IMR-90 (cell line): Measurements from ENCODE around the gene COL28A1. TPM values are rescaled to one million over a fixed set of nuclear protein-coding genes. Genes with fewer than 3 reads are reported as not detected.

ENCODE experiments used
- ATAC-seq: fragments of 200-7000 bp; cut with Tn5 transposase; 2 replicates; pipeline ENCODE4 v1.9.1; 2020; ENCODE audit warnings: low read depth, mild to moderate bottlenecking, moderate library complexity
- BruUV-seq: library from RNA; stranded (reverse); fragments of 400-500 nt; replicated peaks from 2 replicates; lab custom pipeline; 2021; lab: Mats Ljungman, UMichigan
- CTCF ChIA-PET: fragments of 300-600 bp; formaldehyde crosslinking; extraction: SDS; loops from one replicate; lab custom pipeline; 2021; ENCODE audit warnings: antibody characterized with exemption; lab: Yijun Ruan, JAX
- POLR2A ChIA-PET: fragments of 300-600 bp; sonication (Branson Sonifier 250); formaldehyde crosslinking; loops from one replicate; lab custom pipeline; 2022; ENCODE audit warnings: antibody characterized with exemption; ENCODE audit not compliant: unreplicated experiment; lab: Charles Lee
- DNase-seq: peaks from one replicate; pipeline ENCODE4 v3.0.0; 2013
- H2AFZ ChIP-seq: replicated peaks from 2 replicates; pipeline ENCODE3; 2013; ENCODE audit warnings: low read length, mild to moderate bottlenecking; ENCODE audit not compliant: poor library complexity
- H2AK5ac ChIP-seq: 2 replicates; pipeline ENCODE4 v1.6.1; 2013; ENCODE audit warnings: low read depth, low read length, inconsistent platforms
- H2AK9ac ChIP-seq: replicated peaks from 2 replicates; pipeline ENCODE3; 2013; ENCODE audit warnings: mild to moderate bottlenecking, low read depth, low read length, moderate library complexity; ENCODE audit not compliant: poor library complexity
- H2BK120ac ChIP-seq: 2 replicates; pipeline ENCODE4 v1.6.1; 2013; ENCODE audit warnings: low read depth, low read length, inconsistent platforms
- H2BK15ac ChIP-seq: 3 replicates; pipeline ENCODE4 v1.6.1; 2013; ENCODE audit warnings: low read depth, low read length, inconsistent platforms
- H2BK20ac ChIP-seq: 2 replicates; pipeline ENCODE4 v1.6.1; 2013; ENCODE audit warnings: low read depth, mild to moderate bottlenecking, inconsistent platforms, low read length, moderate library complexity
- H2BK5ac ChIP-seq: 2 replicates; pipeline ENCODE4 v1.6.1; 2013; ENCODE audit warnings: mild to moderate bottlenecking, low read depth, low read length, inconsistent platforms; ENCODE audit not compliant: poor library complexity, severe bottlenecking
- H3K14ac ChIP-seq: replicated peaks from 2 replicates; pipeline ENCODE4 v1.6.1; 2013; ENCODE audit warnings: low read depth, low read length, inconsistent platforms
- H3K18ac ChIP-seq: 2 replicates; pipeline ENCODE4 v1.6.1; 2013; ENCODE audit warnings: low read depth, low read length, control low read depth
- H3K23ac ChIP-seq: 2 replicates; pipeline ENCODE4 v1.6.1; 2013; ENCODE audit warnings: low read depth, low read length, inconsistent platforms
- H3K27ac ChIP-seq: 2 replicates; pipeline ENCODE4 v1.5.1; 2013; ENCODE audit warnings: mild to moderate bottlenecking, control low read depth, low read length; ENCODE audit not compliant: insufficient read depth
- H3K27me3 ChIP-seq: 2 replicates; pipeline ENCODE4 v1.6.1; 2013; ENCODE audit warnings: low read length; ENCODE audit not compliant: control insufficient read depth, insufficient read depth
- H3K36me3 ChIP-seq: 2 replicates; pipeline ENCODE4 v1.6.1; 2013; ENCODE audit warnings: low read length, mixed read lengths; ENCODE audit not compliant: control insufficient read depth, insufficient read depth
- H3K4ac ChIP-seq: 2 replicates; pipeline ENCODE4 v1.6.1; 2013; ENCODE audit warnings: low read depth, low read length, inconsistent platforms
- H3K4me1 ChIP-seq: 2 replicates; pipeline ENCODE4 v1.6.1; 2013; ENCODE audit warnings: low read length, mixed read lengths; ENCODE audit not compliant: control insufficient read depth, insufficient read depth
- H3K4me2 ChIP-seq: 2 replicates; pipeline ENCODE4 v1.6.1; 2013; ENCODE audit warnings: low read depth, mild to moderate bottlenecking, control low read depth, low read length, moderate library complexity
- H3K4me3 ChIP-seq: 2 replicates; pipeline ENCODE4 v1.5.1; 2013; ENCODE audit warnings: low read depth, mild to moderate bottlenecking, control low read depth, low read length, moderate library complexity; ENCODE audit not compliant: insufficient read depth
- H3K56ac ChIP-seq: 2 replicates; pipeline ENCODE4 v1.6.1; 2013; ENCODE audit warnings: low read length, inconsistent platforms; ENCODE audit not compliant: insufficient read depth; ENCODE audit errors: extremely low read depth
- H3K79me1 ChIP-seq, 2 experiments: 2 replicates each; pipeline ENCODE4 v1.6.1; 2013; ENCODE audit warnings: low read length in 2 of 2, inconsistent platforms in 1 of 2, low read depth in 1 of 2
- H3K9ac ChIP-seq: 2 replicates; pipeline ENCODE4 v1.6.1; 2013; ENCODE audit warnings: low read depth, low read length, control low read depth
- H3K9me1 ChIP-seq: 2 replicates; pipeline ENCODE4 v1.6.1; 2013; ENCODE audit warnings: low read length, inconsistent platforms; ENCODE audit not compliant: insufficient read depth
- H3K9me3 ChIP-seq: 2 replicates; pipeline ENCODE4 v1.6.1; 2013; ENCODE audit warnings: low read length; ENCODE audit not compliant: control insufficient read depth, insufficient read depth
- H4K20me1 ChIP-seq: 2 replicates; pipeline ENCODE4 v1.6.1; 2013; ENCODE audit warnings: low read length, inconsistent platforms; ENCODE audit not compliant: insufficient read depth
- H4K5ac ChIP-seq: 2 replicates; pipeline ENCODE4 v1.6.1; 2013; ENCODE audit warnings: mild to moderate bottlenecking, low read depth, low read length, control low read depth
- H4K8ac ChIP-seq, 2 experiments: 2 replicates each; pipeline ENCODE4 v1.6.1; 2013; ENCODE audit warnings: low read depth in 2 of 2, low read length in 2 of 2, control low read depth in 1 of 2, inconsistent platforms in 1 of 2
- H4K91ac ChIP-seq: 2 replicates; pipeline ENCODE4 v1.6.1; 2013; ENCODE audit warnings: low read depth, low read length, inconsistent platforms; ENCODE audit not compliant: insufficient read depth
- BHLHE40 ChIP-seq: fragments of 150-350 bp; IDR thresholded peaks from 2 replicates; pipeline ENCODE4 v1.6.1; 2016; ENCODE audit warnings: mild to moderate bottlenecking, low read depth, low read length
- FOS ChIP-seq: fragments of 150-350 bp; IDR thresholded peaks from 2 replicates; pipeline ENCODE4 v1.6.1; 2016; ENCODE audit warnings: low read depth, low read length
- MAZ ChIP-seq: IDR thresholded peaks from 2 replicates; pipeline ENCODE4 v1.6.1; 2012; ENCODE audit warnings: low read depth, mild to moderate bottlenecking, low read length, improper control_type of control experiment, moderate library complexity, borderline replicate concordance
- MXI1 ChIP-seq: IDR thresholded peaks from 2 replicates; pipeline ENCODE4 v1.6.1; 2012; ENCODE audit warnings: low read depth, mild to moderate bottlenecking, low read length, moderate library complexity, borderline replicate concordance
- NFE2L2 ChIP-seq: fragments of 150-350 bp; IDR thresholded peaks from 2 replicates; pipeline ENCODE4 v1.6.1; 2016; ENCODE audit warnings: low read depth, mild to moderate bottlenecking, low read length
- POLR2A ChIP-seq: IDR thresholded peaks from 2 replicates; pipeline ENCODE4 v1.6.1; 2012; ENCODE audit warnings: mild to moderate bottlenecking, low read depth, low read length
- RFX5 ChIP-seq: IDR thresholded peaks from 2 replicates; pipeline ENCODE4 v1.8.0; 2012; ENCODE audit warnings: low read depth, mild to moderate bottlenecking, low read length, moderate library complexity
- SMC3 ChIP-seq: fragments of 150-350 bp; IDR thresholded peaks from 2 replicates; pipeline ENCODE4 v1.6.1; 2016; ENCODE audit warnings: low read depth, mild to moderate bottlenecking, antibody characterized with exemption, low read length, moderate library complexity
- WGBS, 2 experiments: methylation state at CpG; one replicate each; pipeline versions ENCODE4 v1.1.5 to v1.1.7; 2013; ENCODE audit warnings: missing lambda C conversion rate in 2 of 2; ENCODE audit not compliant: insufficient read length in 1 of 2; ENCODE audit errors: extremely low coverage in 2 of 2; 5-methylcytosine and 5-hydroxymethylcytosine counted together
- dilution Hi-C: fragments of 300-500 bp; cut with HindIII; formaldehyde crosslinking; loops from one replicate; pipeline ENCODE4 v1.14.3; 2018; ENCODE audit warnings: low sequenced_read_pairs; ENCODE audit not compliant: unreplicated experiment
- in situ Hi-C: fragments of 300-500 bp; cut with MboI; formaldehyde crosslinking; loops from 3 replicates; pipeline ENCODE4 v1.14.3; 2019; ENCODE audit warnings: low sequenced_read_pairs, inconsistent platforms, mixed read lengths
- intact Hi-C: fragments of 100-400 bp; cut with micrococcal nuclease; formaldehyde crosslinking; loops from 2 replicates; pipeline ENCODE4 v1.10.0; 2022
- polyA plus RNA-seq, 3 experiments: library from polyadenylated mRNA; depleted of rRNA; stranded (reverse); fragments of >200 nt; gene quantifications; 2 replicates each; pipeline ENCODE4 v1.2.3, GENCODE V29; 2012; ENCODE audit warnings: low replicate concordance in 1 of 3
- total RNA-seq: library from RNA; depleted of rRNA; stranded (reverse); fragments of >200 nt; gene quantifications from 2 replicates; pipeline ENCODE4 v1.2.3, GENCODE V29; 2012
- TF ChIP-seq, protein P1 (sequence below): conservative IDR thresholded peaks from 2 replicates; pipeline ENCODE4 v1.5.1; 2012; ENCODE audit warnings: mild to moderate bottlenecking, low read depth, low read length, improper control_type of control experiment

COL28A1 gene
- total and polyA plus RNA-seq, 2 of the 4 experiments (the other 2 are of a cell fraction), result under 0.01 to 0.05 TPM

DNA sequence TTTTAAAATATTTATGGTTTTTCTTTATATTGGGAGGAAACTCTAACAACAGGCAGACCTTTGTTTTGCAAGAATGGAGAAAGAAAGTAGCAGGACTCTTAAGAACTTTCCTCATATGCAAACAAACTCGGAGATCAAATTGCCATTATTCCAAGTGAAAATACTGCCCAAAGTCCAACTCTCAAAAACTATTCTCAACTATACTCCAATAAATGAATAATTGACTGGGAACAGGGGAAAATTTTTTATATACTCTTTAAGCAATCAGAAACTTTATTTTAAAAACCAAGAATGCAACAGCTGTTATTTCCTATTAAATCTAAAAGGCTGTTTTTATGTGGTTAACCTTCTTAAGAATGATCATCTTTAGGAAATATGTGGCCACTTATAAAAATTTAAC is 101.9 kb downstream of the COL28A1 start:
- no peak overlapping the region for H3K4ac ChIP-seq
- H3K14ac ChIP-seq, result no peak overlapping the region
- H3K56ac ChIP-seq, result no peak overlapping the region
- dilution Hi-C loops, result no loop called here
- no CpG with 5 or more reads among the region's 1 CpG for WGBS, 2 experiments
- H3K4me1 ChIP-seq, result 0 out of 2 replicates have a peak, but pooled peaks cover 1% of the 10 kb centered on the region
- H3K27me3 ChIP-seq, result no peaks in the 10 kb centered on the region
- no peak overlapping the region for H3K4me2 ChIP-seq
- intact Hi-C loops, result no loop called here
- H2BK20ac ChIP-seq, result no peak overlapping the region
- ATAC-seq (no peak), DNase-seq (peak; percentile 11)
- CTCF ChIA-PET, result interaction anchor here (1.2 to 1.5 kb wide), 2 partner anchors 10 to 107 kb away, joined by 3 to 4 read pairs; no protein-coding TSS in a partner anchor
- no peaks in the 10 kb centered on the region for H3K9me1 ChIP-seq
- H3K4me3 ChIP-seq, result no peak overlapping the region
- TF ChIP-seq SMC3 (no peak), BHLHE40 (no peak), MAZ (no peak), MXI1 (no peak), FOS (no peak), POLR2A (no peak), RFX5 (no peak), NFE2L2 (no peak)
- TF ChIP-seq, protein P1, sequence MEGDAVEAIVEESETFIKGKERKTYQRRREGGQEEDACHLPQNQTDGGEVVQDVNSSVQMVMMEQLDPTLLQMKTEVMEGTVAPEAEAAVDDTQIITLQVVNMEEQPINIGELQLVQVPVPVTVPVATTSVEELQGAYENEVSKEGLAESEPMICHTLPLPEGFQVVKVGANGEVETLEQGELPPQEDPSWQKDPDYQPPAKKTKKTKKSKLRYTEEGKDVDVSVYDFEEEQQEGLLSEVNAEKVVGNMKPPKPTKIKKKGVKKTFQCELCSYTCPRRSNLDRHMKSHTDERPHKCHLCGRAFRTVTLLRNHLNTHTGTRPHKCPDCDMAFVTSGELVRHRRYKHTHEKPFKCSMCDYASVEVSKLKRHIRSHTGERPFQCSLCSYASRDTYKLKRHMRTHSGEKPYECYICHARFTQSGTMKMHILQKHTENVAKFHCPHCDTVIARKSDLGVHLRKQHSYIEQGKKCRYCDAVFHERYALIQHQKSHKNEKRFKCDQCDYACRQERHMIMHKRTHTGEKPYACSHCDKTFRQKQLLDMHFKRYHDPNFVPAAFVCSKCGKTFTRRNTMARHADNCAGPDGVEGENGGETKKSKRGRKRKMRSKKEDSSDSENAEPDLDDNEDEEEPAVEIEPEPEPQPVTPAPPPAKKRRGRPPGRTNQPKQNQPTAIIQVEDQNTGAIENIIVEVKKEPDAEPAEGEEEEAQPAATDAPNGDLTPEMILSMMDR, result no peak
- H3K9me3 ChIP-seq, result no peaks in the 10 kb centered on the region
- POLR2A ChIA-PET, result no interaction called here
- H2BK120ac ChIP-seq, result no peak overlapping the region
- no peak overlapping the region for H4K5ac ChIP-seq
- no peak overlapping the region for H2AK5ac ChIP-seq
- H4K20me1 ChIP-seq, result no peaks in the 10 kb centered on the region
- no peak overlapping the region for H2BK15ac ChIP-seq
- no peak overlapping the region for H3K23ac ChIP-seq
- no peaks in the 10 kb centered on the region for H3K36me3 ChIP-seq
- BruUV-seq, result no TSS peak
- no peak overlapping the region for H2BK5ac ChIP-seq
- no peak overlapping the region for H4K91ac ChIP-seq
- H3K27ac ChIP-seq, result no peak overlapping the region
- H3K9ac ChIP-seq, result no peak overlapping the region
- no peak overlapping the region for H4K8ac ChIP-seq
- no peak overlapping the region for H3K18ac ChIP-seq
- in situ Hi-C loops, result loop anchor here (25.0 kb wide), 2 partner anchors 328 to 528 kb away; partner anchors contain the start of gene GLCCI1
- H3K79me1 ChIP-seq, result no peaks in the 10 kb centered on the region
- no peak overlapping the region for H2AFZ ChIP-seq
- H2AK9ac ChIP-seq, result no peak overlapping the region
